CD4-positive, alpha-beta T cell treated with Interleukin-17A for 1 hour (primary cell): ENCODE measurements around the gene NUP35.

Experiments used
- DNase-seq: peaks from one replicate; pipeline ENCODE4 v3.0.0-alpha.2; 2020

Gene NUP35, protein sequence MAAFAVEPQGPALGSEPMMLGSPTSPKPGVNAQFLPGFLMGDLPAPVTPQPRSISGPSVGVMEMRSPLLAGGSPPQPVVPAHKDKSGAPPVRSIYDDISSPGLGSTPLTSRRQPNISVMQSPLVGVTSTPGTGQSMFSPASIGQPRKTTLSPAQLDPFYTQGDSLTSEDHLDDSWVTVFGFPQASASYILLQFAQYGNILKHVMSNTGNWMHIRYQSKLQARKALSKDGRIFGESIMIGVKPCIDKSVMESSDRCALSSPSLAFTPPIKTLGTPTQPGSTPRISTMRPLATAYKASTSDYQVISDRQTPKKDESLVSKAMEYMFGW

DNA sequence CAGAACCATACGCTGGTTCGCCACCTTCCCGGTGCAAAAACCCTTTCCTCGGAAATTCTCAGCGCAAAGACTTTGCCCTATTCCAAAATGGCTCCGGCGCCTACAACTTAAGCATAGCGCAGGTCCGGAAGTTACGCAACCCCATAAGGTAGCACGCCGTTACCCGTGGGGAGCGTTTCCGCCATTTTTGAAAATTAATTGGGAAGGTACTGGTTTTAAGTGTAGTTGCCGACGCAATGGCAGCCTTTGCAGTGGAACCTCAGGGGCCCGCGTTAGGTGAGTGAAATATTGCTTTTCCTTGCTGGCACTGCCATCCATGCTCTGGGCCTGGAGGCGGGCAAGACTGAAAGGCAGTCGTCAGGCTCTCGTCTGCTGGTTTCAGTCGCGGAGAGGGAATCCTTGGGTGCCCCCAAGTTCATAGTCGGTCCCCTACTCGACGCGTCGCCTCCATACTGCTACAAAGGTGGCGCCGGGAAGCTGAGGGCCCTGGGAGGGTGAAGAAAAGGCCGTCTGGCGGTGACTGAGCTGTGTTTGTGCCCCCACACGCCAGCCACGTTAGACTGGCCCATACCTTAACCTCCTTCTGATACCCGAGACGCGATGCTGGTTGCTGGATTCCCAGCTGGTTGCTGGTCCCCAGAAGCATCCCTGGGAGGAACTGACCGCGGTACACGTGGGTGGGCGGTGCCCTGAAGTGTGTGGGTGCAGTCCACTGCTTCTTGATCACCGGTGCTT is at the start of gene NUP35:
NUP35 (plus strand) TSS at position 222 of the 735 bp plus-strand sequence; CDS start at position 237, 15 bp downstream.
- DNase-seq, result peak; percentile 89

DNA sequence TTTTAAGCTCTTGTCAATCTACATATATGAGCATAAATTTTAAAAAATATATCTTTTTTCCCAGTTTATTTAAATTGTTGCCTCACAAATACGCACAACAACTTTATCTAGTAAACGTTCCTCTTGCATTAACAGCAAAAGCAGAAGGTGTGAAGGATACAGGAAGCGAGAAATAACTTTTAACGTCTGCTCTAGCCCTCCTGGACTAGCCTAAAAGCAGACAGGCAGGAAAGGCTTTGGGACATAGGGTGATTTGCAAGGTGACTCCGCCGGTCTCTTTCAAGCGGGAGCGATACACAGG is 46.1 kb upstream of the NUP35 start:
- no peak for DNase-seq

DNA sequence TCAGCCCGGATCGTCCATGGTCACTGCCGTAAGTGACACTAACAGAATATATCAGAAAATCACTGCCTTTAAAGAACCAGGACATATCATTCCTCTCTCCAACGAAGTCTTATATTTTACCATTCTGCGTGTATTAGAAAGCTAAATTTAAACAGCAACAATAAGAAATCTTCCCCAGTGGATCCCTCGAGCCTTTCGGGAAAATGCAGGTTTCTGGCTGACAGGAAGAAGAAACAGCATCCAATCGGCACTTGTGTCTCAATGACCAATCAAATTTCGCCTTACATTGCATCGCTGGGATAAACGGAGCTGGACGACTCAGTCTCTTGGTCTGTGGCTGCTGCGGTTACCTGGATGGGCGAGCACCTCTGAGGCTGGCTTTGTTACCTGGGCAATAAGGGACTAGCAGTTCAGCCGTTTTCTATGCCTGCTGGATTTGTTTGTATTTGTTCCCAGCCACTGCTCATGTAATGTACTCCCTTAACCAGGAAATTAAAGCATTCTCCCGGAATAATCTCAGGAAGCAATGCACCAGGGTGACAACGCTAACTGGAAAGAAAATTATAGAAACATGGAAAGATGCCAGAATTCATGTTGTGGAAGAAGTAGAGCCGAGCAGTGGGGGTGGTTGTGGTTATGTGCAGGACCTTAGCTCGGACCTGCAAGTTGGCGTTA is 45.6 kb upstream of the NUP35 start, which contains the start of gene DUSP19:
DUSP19 (plus strand) TSS at position 284 of the 675 bp plus-strand sequence; CDS start at position 471, 187 bp downstream.
- peak; percentile 92 for DNase-seq

DNA sequence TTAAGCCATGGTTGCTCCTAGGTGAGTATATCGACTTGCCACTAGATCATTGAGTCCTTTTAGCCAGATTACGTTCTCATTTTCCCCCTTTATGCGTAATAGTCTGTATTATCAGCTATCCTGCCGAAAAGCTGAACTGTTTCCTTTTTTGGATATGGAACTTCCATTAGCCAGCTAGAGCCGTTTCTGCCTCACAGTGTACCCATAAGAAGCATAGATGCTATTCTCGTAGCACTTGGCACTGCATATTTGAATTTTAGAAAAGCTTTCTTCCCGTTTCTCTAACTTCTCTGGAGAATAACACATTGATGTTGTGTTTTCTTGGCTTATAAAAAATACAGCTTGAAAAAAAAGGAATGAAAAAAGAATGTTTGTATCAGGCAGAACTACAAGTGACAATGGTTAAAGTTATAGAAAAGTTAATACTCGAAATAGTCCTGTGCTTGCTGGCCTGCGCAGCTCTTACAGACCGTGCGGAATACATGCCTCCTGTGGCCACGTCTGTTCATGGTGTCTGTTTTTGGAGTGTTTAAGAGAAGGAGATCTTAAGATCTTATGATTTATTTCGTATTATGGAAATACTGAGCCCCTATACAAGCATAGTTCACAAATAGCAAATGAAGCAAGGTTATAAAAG is 45.0 kb upstream of the NUP35 start:
- no peak for DNase-seq

DNA sequence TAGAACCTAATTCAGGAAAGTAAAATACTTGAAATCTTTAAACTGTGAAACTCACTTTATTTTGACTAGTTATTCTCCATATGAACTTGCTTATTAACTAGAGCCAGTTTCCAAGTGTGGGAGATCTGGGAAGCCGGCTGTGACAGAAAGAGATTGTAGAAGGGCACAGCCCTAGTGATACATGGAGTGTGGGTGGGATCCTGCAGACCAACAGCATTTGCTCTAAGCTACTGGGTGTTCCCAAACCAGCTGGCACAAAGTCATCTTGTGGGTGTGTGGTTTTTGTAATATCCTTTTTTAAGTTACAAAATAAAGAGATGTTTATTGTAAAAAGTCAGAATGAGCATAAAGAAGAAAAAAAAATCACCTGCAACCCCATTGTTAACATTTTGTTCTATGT is 42.3 kb upstream of the NUP35 start:
- DNase-seq, result no peak

DNA sequence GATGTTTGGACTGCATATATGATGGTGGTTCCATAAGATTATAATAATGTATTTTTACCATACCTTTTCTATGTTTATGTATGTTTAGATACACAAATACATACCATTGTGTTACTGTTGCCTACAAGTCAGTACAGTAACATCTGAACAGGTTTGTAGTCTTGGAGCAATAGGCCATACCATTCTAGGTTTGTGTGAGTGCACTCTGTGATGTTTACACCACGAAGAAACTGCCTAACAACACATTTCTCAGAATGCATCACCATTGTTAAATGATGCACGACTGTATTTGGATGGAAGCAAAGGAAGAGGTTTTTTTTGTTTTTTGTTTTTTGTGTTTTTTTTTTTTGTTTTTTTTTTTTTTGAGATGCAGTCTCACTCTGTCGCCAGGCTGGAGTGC is 36.2 kb upstream of the NUP35 start:
- DNase-seq, result no peak

DNA sequence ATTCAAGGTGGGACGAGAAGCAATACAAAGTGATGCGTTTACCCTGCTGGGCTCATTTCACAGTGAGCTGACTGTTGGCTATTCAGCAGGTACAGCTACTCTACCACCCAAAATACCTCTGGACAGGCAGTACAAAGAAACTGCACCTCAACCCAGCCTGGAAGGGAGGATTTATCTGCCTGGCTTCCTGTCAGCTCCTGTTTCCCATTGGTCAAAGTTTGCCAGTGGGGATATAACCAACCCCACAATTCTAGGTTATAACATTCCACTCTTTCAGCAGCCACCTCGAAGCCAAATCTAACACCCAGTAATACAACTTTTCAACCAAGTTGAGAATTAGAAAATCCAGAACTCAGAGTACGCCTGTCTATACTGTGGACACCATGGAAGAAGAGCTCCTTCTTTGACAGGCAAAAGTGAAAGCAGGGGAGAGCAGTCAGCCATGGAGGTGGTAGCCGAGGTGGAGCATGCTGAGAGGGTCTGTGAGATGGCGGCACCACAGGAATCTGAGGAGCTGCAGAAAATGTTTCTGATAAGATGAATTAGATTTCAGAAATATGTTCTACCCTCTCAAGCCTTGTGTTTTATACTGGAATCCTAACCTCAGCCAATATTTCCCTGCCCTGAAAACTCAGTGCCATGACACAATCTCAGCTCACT is 34.9 kb upstream of the NUP35 start:
- no peak for DNase-seq

DNA sequence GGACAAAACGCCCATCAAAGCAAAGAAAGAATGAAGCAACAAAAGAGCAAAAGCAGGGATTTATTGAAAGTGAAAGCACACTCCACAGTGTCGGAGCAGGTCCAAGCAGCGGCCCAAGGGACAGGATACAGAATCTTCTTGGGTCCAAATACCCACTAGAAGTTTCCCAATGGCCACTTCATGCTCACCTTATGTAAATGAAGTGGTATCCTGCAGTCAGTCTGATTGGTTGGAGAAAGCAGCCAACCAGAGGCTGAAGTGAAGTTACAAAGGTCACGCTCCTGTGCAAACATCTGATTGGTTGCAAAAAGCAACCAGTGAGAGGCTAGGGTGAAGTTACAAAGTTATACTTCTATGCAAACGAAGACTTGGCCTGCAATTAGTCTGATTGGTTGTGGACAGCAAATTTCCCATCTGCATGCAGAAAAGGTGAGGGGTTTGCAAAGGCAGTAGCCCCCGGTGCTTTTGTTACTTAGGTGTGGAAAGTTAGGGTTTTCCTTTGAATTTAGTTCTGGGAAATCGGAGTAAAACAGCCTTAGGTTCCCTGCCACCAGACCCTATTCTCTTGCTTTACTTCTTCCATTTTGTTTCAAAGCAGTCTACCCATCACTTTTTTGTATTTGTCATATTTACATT is 32.8 kb upstream of the NUP35 start:
- no peak for DNase-seq

DNA sequence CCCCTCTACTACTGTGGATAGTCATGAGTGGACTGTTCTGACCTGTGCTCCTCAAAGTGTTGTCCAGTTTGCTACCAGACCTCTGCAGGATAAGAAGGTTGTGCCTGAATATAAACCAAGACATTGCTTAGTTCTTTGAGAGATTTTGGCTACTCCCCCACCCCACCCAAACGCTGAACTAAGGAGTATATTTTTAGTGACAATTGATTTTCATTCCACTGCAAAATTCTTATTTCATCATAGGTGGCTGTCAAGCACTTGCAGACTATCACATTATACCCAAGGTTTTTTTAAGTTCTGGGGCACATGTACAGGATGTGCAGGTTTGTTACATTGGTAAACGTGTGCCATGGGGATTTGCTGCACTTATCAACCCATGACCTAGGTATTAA is 32.3 kb upstream of the NUP35 start:
- no peak for DNase-seq

DNA sequence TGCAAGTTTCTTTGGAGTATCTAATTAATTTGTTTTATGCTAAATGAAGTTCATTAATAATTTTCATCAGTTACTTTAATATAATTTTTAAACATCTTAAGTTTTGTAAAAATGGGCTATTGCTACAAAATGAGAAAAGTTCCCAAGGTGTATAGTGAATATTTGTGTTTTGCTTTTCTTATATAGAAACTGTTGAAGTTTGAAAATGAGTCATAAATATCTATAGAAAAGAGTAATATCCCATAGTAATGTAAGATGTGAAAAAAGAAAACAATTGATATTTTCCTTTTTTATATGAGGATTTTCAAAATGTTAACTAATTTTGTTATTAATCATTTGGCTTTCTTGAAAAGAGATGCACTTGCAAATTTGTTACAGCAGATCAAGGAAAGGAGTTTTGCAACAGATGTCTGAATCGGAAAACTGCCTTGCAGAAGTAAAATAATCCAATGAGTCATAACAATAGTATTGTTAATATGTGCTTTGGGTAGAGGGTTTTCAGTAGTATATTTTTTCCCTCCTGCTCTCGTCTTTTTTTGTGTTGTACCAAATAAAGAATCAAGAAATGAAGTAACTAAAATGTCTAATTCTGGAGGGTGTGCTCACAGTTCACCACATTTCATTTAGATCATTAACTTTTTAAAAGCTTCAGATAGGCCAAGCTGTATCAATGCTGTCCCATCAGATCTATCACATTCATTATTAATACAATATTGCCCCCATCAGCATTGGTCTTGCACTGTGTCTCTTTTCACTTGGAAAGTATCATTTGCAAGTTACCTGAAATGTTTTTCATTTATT is 30.2 kb upstream of the NUP35 start:
- DNase-seq, result peak; percentile 13

DNA sequence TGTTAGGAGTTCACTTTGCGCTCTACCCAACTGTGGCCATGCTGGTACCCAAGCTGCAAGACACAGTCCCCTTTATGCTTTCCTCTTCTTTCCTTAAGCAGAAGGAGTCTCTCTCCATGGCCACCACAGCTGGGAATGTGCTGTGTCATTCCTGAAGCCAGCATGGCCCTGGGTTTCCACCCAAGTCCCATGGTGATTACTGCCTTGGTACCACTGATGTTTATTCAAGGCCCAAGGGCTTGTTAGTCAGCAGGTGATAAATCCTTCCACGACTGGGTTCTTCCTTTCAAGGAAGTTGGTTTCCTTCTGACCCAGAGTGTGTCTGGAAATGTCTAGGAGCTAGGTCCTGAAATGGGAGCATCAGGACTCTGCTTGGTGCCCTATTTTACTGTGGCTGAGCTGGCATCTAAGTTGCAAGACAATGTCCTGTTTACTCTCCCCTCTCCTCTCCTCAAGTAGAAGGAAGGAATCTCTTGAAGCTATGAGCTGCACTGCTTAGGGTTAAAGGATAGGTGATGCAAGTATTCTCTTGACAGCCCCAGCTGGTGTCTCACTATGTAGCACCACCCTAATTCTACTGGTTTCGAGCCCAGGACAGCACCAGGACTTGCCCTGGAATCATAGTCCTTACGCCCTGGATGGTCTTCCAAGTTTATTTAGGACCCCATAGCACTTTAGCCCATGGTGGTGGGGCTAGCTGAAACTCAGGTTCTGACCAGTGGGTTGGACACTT is 18.7 kb upstream of the NUP35 start:
- no peak for DNase-seq

DNA sequence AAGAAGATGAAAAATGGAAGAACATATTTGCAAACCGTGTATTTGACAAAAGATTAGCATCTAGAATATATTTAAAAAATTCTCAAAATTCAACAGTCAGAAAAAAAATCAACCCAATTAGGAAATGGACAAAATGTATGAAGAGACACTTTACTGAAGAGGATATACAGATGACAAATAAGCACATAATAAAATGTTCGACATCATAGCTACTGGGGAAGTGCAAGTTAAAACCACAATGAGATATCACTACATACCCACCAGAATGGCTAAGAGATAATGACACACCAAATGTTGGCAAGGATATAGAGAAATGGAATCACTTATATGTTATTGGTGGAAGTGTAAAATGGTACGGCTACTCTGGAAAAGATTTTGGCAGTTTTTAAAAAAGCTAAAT is 11.7 kb upstream of the NUP35 start:
- no peak for DNase-seq

DNA sequence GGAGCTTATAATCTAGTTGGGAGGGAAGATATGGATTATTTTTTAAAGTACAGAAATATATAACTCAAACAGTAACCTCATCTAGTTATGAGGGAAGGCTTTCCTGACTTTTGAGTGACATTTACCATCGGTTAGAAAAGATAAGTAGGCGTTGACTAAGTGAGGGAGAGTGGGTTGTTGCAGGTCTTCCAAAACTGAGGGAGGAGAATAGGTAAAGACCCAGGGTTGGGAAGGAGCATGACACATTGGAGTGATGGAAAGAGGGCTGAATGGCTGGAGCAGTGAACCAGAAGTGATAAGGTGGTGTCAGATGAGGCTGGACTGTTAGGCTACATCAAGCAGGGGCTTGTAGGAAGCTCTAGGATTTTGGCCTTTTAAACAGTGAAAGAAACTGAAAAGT is 10.6 kb upstream of the NUP35 start:
- no peak for DNase-seq

DNA sequence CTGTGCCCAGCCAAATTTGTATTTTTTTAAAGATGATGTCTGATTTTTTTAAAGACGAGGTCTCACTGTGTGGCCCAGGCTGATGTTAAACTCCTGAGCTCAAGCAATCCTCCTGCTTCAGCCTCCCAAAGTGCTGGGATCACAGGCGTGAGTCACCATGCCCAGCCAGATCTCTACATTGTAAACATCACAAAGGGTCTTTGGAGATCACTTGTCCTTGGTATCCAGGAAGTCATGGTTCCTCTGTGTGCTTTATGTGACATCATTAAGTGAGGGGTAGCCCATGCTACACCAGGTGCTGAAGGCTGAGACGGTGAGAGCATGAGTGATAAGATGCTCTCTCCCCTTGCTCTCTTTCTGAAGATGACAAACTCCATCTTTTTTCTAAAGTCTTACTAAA is 7.0 kb upstream of the NUP35 start:
- no peak for DNase-seq

DNA sequence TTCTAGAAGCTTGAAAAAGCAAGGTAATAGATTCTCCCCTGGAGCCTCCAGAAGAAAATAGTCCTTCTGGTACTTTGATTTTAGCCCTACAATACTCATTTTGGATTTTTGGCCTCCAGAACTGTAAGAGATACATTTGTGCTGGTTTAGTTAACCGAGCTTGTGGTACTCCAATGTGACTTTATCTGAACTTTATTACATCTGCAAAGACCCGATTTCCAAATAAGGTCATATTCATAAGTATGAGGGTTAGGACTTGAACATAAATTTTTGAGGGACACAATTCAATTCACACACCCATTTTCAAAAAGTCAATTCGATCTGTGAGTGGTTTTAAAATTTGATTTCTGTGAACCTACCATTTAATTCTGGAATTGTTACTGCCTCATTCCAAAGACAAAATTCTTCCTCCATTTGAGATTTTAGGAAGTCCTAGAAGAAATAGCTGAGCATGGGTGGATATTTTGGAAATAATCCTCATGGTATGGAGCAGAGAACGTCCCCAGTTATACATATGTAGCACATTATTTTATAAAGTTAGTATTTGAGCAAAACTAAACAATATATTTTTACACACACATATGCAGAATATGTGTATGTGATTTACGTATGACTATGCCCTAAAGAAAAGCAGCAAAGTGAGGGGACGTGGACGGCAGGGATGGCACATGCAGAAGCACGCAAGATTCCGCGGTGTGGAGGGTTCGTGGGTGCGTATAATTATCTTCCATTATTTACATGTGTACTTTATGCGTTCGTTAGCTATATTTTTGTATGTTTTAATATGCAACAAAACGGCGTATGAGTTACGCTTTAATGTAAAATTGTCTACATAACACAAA is 905 bp upstream of the NUP35 start:
- no peak for DNase-seq

DNA sequence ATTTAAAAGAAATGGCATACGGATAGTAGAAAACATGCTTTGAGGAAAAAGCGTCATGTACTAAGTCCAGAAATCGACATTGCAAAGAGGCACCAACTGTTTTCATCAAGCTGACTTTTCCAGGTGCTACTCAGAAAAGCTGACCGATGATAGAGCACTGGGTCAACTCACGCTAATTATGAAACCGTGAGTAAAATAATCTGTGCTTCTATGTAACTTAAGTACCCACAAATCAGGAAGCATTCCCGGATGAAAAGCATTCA is 353 bp upstream of the NUP35 start:
- no peak for DNase-seq

DNA sequence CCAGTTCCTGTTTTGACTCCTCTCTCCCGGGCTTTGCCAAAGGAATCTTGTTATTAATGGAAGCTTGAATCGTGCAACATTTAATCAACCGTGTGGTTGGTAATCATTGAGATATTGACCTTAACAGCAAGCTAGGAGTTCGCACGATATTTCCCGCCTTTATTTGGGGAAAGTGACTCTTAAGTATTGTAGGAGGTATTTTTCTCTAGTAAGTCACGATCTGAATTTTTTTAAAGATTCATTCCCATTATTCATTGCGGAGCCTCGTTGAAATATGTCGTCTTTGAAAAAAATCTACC is 663 bp downstream of the NUP35 start:
- DNase-seq, result no peak

DNA sequence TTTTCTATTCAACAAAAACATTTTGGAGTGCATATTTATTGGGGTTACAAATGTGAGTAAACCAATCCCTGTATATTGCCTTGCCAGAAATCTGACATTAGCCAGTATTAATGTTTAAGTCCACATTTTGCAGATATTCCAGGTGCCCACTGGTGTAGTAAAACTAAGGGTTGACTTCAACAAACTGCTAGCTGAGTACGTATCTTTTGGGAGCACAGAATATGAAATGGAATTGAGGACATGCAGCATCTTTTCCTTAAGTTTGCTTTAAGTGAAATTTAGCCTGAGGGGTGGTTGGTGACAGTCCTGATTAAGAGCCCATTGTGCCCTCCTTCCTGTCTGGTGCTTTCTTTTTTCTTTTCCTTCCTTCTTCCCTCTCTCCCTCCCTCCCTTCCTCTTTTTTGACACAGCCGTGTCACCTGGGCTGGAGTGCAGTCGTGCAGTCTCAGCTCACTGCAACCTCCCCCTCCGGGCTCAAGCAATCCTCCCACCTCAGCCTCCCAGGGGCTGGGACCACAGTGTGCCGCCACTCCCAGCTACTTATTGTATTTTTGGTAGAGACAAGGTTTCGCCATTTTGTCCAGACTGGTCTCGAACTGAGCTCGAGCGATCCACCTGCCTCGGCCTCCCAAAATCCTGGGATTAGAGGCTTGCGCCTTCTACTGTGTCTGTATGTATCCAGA is 1.6 kb downstream of the NUP35 start:
- no peak for DNase-seq

DNA sequence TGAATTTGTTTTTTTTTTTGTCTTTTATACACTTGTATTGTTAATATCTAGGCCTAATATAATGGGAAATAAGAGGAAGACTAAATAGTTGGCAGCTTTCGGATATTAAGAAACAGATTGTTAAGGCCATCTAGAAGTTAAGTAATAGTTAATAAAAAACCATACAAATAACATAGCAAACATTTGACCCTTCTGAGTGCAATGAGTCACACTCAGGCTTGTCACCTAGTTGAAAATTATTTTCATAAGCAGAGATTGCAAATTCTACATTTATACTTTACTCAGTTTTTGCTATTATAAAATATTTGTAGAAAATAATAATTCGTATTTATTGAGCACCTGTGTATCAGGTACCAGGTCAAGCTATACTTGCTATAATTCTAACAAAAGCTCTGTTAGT is 2.4 kb downstream of the NUP35 start:
- no peak for DNase-seq

DNA sequence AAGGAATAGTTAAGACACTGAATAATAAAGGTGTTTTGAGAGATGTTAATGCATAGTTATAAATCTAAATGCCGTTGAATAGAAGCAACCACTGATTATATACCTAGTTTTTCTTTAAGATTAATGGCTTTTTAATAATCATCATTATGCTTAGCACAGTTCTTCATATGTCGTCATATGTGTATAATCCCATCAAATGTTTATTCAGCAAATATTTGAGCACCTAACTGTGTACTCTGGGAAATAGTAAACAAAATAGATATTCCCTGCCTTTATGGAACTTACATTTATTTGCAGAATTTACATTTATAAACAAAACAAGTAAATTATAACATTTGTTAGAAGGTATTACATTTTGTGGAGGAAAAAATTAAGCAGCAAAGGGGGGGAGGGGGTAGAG is 9.8 kb downstream of the NUP35 start:
- no peak for DNase-seq
